ENCODE results near the gene CTIF. TPM values are rescaled to one million over a fixed set of nuclear protein-coding genes. Genes with fewer than 3 reads are reported as not detected.

The CTIF gene
- total RNA-seq, 1 experiment from 2014 or later, result 8.2 TPM

DNA sequence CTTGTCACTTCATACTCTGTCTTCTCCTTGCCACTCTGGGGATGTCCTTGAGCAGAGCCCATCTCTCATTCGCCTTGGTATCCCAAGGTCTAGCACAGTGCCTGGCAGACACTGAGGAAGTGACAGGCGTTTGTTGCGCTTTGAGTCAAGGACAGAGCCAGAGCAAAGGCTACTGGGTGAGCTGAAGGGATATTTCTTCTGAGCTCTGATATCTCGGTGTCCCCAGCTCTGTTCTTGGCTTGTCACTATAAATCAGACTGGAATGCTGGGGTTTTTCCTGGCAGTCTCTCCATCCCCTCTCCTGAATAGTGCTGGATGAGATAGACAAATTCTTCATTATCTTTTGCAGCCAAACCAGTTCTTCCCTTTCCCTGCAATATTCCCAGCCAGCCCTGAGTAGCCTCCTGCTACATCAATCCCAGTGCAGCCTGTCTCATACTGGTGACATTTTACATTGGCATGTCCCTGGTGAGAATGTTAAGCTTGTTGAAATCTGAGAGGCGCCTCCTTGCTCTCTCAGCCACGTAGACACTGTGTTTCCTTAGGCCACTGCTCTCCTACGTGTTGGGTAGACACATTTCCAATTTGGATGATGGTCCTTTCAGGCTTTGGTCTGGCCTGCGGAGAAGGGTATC, 61.7 kb downstream of the CTIF start:
- DNase-seq (ENCODE audit: low read depth), result no peak

DNA sequence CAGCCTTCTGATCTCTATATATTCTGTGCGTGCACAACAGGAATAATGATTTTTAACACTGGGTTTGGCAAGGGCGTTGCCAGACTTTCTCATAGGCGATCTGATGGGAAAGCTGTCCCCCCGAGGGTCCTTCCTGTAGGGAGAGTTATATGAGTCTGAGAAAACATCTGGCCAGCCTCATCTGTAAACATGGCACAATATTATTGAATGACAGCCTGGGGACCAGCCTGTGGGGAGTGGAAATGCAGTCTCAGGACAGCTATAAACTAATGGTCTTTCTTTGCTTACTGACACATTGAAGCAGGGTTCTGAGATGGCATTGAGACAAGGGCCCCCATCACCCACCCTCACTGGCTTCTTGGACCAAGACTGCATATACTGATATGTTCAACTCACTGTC, 62.5 kb downstream of the CTIF start:
- DNase-seq (ENCODE audit: low read depth), result no peak

DNA sequence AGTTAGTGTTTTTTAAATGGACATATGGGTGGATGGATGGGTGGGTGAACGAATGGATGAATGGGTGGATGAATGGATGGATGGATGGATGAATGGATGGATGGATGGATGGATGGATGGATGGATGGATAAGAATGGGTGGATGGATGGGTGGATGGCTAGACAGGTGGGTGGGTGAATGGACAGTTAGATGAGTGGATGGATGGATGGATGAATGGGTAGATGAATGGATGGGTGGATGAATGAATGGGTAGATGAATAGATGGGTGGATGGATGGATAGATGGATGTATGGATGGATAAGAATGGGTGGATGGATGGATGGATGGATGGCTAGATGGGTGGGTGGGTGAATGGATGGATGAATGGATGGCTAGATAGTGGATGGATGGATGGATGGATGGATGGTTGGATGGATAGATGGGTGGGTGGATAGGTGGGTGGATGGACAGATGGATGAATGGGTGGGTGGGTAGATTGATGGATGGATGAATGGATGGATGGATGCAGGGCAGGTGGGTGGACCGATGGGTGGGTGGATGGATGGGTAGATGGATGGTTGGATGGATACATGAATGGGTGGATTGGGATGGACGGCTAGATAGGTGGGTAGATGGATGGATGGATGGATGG, 64.0 kb downstream of the CTIF start:
- no peak for DNase-seq (ENCODE audit: low read depth)

DNA sequence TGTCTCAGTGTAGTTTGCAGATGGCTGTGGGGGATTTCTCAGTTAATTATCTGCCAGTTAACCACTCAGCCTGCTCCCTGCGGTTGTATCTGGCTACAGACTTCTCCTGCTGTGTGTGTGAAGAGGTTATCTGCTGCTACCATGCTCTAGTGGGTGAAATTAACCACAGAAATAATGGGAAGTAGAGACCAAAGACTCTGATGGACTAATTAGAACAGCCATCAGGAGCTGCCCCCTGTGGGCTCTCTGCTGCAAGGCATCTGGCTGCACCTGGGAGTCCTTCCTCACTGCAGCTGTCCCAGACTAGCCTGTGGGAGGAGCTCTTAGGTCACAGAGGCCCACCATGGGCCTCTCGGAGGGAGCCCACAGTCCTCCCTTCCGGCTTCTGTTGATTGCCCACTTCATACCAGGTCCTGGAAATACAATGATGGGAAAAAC, 66.6 kb downstream of the CTIF start:
- peak; percentile 72 for DNase-seq (ENCODE audit: low read depth)

DNA sequence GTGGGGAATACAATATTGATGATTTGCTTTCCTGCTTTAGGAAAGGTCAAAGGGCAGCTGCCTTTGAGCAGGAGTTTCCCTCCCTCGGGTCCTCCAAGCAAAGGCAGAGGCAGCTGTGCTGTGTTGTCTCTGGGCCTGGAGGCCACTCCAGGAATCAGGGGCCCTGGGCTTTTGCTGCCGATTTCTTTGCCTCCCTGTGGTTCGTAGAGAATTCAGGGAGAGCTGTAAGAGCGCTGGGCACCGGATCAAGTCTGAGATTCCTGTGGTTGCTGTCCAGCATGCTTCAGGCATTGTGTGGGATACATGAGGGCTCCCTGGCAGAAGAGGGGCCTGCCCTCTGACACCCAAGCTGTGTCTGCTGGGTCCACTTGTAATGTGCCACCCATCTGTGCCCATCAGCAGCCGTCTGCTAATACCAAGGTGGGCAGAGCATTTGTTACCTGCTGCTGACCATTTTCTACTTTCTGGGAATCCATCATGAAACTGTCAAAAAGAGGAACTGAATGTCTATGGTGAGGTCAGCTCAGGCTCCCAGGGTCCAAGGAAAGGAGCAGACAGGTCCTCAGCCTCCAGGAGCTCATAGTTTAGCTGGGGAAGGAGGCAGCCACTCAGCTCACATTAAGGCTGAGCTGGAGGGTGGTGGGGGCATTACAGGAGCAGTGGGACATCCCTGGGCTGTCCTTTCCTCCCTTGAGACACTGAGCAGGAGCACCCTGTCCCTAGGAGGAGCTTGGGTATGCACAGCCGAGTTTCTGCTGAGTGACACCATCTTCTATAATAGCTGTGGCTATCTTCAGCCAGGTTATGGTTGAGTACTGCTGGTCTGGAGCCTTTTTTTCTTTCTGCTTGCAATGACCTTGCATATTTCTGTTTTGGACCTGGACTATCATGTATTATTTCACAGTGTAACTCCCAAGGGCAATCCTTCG, 68.5 kb downstream of the CTIF start:
- peak; percentile 76 for DNase-seq (ENCODE audit: low read depth)

DNA sequence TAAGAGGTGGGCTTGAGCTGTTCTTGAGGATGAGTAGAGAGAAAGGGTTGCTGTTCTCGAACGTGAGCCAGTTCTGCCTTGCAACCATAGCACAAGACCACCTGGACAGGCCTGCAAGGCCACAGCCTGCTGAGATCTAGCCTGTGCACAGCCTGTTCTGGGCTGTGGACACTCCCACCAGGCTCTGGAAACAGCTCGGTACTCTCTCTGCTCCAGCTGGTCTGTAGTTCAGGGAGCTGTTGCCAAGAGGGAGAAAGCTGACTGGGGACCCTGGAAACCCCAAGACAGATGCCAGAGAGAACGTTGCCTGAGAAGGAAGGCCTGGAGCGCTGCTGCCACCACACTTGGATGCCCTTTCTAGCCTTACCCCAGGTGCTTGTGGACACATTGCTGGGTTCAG, 69.8 kb downstream of the CTIF start:
- DNase-seq (ENCODE audit: low read depth), result no peak

DNA sequence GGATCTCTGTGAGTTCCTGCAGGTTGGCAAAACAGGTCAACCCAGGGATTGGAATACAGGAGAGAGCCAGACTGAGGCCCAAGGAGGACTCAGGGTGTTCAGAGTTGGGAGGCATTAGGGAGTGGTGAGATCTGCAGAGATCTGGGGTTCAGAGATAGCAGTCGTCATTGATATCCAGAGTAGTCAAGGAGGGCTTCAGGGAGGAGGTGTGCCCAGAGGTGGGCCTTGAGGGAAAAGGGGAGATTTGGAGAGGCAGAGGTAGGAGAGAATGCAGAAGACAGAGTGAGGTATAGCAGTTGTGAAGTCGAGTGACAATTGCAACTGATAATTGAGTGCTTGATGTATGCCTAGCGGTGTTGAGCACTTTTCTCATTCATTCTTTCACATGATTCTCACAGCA, 70.3 kb downstream of the CTIF start:
- no peak for DNase-seq (ENCODE audit: low read depth)

DNA sequence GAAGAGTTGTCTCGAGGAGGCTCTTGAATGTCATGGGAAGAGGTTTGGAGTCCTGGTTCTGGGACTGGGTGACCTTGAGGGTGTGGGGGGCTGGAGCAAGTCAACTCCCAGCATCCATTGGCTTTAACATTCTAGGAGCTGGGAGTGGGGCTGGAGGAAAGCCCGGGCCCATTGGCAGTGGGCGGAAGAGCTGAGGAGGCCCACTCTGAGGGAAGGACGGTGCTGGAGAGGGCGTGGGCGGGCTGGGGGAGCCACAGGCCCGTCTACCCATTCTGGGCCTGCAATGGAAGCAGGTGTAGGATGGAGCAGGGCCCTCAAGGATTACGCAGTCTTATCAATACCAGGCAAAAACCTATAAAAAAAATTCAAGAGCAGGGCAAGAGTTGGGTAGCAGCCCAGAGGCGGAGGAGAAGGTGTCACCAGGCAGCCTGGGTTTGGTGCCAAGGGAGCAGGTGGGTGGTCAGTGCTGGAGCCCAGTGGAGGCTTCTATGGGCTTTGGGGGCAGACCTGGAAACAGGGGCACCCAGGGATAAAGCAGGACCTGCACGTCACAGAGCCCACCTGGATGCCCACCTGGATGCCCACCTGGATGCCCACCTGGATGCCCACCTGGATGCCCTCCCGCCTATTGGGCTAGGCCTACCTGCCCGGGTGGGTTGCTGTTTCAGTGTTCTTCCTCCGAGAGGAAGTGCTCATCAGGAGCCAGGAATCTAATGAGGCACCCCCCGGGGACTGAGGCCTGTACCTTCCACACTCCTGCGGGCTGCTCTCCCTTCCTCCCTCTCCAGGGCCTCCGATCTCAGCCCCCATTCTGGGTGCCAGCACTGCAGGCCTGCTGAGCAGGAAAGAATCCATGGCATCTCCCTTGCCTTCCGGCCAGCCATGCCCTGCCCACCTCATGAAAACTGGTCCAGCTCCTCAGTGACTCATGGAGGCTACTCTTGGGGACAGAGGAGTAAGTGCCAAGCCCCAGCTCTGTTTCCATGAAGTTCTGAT, 71.3 kb downstream of the CTIF start:
- no peak for DNase-seq (ENCODE audit: low read depth)

DNA sequence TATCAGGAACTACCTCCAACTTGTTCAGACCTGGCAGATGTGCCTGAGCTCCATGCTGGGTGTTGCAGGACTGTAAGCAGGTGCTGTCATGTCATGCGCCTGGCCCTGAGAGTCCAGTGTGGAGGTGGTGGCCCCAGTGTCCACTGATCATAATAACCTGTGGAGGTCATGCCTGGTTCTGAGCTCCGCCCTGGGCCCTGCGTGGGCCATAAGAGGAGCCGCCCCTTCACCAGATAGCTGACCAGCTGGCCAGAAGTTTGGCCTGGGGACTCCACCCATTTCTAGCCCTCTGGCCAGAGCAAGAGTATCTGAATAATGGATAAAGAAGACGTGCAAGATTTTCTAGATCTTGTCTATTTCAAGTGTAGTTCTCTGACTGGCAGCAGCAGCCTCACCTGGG, 72.4 kb downstream of the CTIF start:
- no peak for DNase-seq (ENCODE audit: low read depth)

DNA sequence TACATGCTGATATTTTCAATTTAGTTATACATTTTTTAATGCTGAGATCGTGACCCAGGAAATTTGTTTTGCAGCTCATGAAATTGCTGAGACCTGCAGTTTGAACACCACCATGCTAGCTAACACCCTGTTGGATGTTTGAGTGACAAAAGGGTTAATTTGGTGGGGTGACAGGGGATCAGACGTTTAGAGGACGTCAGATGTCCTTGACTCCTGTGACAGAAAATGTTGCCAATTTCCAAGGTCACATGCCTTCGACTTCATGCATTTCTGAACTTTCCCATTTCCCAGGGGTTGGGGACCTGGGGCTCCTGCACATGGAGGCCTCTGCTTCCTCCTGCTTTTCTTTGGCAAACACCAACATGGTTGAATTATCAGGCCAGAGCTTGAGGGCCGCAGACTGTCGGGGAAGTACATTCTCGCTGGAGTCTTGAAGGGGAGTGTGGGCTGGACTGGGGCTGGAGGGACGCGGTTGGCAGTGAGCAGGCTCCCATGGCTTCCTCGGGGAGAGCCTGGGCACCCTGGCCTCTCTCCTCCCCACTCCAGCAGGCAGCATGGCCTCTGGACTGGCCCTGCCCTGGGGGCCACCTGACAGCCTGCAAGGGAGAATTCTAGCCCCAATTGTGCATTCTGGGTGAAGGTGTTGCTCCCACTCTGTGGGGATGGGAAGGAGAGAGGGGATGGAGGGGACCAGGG, 73.1 kb downstream of the CTIF start:
- DNase-seq (ENCODE audit: low read depth), result no peak

DNA sequence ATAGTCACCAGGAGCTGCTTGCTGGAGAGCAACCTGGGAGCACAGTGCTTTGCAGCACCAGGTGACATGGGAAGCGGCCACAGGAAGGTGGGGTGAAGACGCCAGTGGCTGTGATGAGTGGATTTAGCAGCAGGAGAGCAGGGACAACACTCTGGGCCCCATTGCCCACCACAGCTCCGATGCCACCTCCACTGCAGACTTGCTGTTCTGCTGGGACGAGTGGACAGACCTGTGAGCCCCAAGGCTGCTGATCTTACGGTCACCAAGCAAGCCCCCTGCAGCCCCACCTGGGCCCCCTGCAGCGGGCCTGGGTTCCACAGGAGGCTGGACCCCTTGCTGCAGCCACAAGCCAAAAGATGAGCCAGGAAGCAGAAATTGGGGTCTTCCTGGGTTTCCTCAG, 73.7 kb downstream of the CTIF start:
- DNase-seq (ENCODE audit: low read depth), result no peak

DNA sequence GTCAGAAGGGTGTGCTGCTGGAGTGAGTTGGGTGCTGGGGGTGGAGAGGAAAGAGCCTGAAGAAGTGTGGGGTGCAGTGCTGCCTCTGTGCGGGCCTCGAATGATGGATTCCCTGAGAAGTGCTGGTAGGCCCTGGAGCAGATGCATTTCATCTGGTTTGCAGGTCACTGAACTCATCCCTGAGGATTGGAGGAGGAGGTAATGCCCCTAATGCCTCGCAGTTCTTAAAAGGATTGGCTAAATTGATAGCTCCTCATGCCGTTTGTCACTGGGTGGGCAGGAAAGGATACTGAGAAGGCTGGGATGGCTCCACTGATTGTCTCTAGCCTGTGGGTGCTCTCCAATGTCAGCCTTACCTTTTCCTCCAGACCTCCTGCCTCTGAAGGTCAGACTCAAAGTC, 74.1 kb downstream of the CTIF start:
- DNase-seq (ENCODE audit: low read depth), result no peak

DNA sequence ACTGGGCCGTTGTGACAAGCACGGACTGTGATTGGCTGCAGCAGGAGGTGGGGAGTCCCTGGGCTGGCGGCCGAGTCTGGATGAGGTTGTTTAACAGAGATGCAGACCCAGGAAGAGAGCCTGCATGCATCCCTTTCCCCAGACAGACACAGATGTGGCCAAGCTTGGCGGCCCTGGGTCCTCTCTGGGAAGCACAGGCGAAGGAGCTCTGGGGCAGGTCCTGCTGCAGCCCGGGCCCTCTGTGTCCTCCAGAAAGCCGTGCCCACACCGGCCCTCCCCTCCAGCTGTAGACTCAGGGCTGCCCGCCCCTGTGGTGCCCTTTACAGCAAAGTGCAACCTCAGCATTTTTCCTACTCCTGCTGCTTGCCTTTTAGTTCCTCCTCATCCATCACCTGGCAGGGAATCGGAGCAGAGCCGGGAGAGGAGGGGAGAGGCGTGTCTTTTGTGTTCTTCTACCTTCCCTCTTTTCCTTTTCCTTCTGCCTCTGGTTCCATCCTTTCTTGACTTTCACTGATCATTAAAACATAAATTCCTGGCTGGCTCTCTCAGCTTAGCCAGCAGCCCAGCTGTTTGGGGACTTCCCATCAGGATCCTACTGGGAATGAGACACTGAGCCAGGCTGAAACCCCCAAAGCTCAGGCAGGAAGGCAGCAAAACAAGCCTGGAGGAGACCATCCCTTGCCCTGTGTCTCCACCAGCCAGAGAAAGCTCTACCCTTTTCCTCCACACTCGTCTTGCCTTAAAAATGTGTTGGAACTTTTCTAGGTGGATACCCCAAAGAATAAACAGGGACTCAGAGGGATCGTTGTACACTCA, 75.0 kb downstream of the CTIF start:
- no peak for DNase-seq (ENCODE audit: low read depth)

DNA sequence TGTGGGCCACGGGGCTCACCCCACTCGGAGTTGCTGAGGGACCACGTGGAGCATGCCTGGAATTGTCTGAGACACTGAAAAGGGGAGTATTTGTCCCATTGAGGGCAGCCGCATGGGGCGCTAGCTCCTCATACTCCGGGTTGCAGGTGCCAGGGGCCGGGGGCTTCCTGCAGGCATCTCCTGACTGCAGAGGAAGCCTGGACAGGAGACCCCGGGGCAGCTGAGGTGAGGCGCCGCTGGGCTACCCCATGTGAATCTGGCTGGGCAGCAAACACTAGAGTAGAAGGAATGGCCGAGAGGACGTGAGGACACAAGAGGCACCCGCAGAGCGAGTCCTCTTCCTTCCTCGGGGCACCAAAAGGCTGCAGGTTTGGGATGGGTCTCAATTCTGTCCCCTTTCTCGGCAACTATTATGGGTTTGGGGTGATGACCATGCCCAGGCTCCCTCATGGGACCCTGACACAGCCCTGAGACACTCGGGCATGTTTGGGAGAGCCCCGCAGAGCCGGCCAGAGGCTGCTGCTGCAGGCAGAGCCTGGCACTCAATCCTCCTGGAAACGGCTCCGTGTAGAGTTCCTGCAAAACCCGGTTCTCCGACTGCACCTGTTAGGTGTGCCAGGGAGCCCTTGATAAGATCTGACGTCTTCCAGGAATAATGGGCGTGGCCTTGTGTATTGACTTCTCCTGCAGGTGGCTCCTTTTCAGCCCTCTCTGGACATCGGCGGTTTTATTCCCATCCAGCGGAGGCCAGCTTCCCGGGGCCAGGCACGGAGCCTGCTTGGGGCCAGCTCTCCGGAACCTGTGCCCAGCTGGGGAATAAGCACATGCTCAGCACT, 77.0 kb downstream of the CTIF start:
- DNase-seq (ENCODE audit: low read depth), result no peak

DNA sequence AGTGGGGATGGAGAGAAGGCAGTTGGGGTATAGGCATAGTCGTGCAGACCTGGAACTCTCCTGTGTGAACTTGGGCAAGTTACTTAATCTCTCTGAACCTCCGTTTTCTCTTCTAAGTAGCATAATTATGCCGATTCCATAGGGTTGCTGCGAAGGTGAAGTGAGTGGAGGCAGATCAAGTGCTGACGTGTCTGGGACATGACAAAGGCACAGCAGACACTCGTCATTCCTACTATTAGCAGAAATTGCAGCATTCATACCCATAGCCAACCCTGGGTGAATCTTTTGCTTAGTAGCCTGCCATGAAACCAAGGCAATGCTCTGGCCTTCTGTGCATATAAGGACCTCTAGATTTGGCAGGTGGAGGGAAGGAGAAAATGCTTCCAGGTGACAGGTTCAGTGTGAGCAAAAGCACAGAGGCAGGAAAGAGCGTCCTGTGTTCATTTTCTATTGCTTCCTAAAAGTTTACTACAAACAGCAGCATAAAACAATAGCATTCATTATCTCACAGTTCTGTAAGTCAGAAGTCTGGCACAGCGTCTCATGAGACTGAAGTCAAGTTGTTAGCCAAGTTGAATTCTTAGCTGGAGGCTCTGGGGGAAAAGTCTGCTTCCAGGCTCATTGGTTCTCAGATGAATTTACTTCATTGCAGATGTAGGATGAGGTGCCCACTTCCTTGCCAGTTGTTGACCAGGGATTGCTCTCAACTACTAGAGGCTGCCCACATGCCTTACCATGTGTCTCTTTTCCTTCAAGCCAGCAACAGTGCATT, 77.8 kb downstream of the CTIF start:
- DNase-seq (ENCODE audit: low read depth), result no peak

DNA sequence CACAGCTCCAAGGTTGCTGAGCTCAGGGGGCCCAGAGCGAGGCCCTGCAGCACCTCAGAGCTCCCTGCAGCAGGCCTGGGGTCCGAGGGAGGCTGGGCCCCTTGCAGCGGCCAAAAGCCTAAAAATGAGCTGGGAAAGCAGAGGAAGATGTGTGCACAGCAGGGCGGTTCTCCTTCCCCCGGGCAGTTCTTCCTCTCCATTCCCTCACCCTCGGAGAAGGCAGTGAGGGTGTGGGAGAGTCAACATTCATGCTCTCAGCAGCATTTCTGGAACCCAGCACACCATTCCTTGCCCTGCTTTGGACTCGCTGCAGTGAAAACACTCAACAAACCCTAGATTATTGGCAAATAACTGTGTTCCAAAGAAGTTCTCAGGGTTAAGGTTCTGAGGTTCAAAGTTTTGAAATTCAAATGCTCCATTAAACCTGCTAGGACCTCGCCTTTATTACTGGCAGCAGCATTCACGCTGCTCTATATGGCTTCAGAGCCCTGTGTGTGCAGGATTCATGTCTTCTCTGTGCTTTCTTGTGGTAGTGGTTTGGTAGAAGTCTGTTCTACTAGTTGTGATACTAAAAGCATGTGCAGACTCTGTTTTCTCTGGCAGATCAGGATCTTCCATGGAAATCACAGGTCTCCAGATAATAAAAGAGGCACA, 79.1 kb downstream of the CTIF start:
- no peak for DNase-seq (ENCODE audit: low read depth)

DNA sequence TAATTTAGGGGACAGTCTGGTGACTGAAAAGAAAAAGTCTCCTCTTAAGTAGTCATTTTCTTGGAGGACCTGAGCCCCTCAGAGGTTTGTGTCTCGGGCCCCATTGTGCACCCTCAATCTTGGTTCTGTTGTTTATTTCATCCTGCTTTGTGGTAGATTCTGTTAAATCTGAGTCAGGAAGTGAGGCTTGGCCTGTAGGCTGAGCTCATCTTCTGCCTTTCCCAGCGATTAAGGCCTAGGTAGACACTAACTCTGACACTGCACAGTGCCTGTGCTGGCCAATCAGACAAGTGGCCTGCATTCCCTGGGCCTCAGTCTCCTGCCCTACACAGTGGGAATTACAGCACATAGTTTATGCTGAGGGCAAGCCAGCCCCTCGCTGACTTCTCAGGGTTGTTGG, 80.2 kb downstream of the CTIF start:
- DNase-seq (ENCODE audit: low read depth), result no peak

DNA sequence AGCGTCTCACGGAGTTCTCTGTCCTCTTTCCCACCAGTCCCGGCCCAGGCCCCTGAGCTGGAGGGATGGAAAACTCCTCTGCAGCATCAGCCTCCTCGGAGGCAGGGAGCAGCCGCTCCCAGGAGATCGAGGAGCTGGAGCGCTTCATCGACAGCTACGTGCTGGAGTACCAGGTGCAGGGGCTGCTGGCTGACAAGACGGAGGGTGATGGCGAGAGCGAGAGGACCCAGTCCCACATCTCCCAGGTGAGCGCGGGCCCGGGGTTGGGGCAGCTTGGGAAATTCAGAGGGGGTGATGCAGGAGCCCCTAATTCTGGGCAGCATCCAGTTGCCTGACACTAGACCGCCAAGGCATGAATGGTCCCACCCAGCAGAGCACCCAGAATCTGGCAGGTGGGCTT, 80.7 kb downstream of the CTIF start:
- DNase-seq (ENCODE audit: low read depth), result no peak
